Fibroblast of lung (primary cell): ENCODE data around the gene PEPD. TPM values are rescaled to one million over a fixed set of nuclear protein-coding genes. Genes with fewer than 3 reads are reported as not detected.
A peak's percentile ranks its signal among the peaks of the same experiment; 100 is the strongest.

Experiments used
- DNase-seq, 2 donors: peaks; one replicate each; pipeline versions ENCODE4 v3.0.0 to v3.0.0-alpha.2; 2010; ENCODE audit warnings: low read depth in 2 of 2
- H2AFZ ChIP-seq: 2 replicates; pipeline ENCODE4 v1.5.1; 2012; ENCODE audit warnings: low read length, control low read depth, inconsistent platforms
- H3K27ac ChIP-seq: 2 replicates; pipeline ENCODE4 v1.5.1; 2011; ENCODE audit warnings: low read length, control low read depth; ENCODE audit not compliant: insufficient read depth
- H3K27me3 ChIP-seq: 2 replicates; pipeline ENCODE4 v1.5.1; 2011; ENCODE audit warnings: mild to moderate bottlenecking, low read length; ENCODE audit not compliant: control insufficient read depth, insufficient read depth
- H3K36me3 ChIP-seq: 2 replicates; pipeline ENCODE4 v1.5.1; 2011; ENCODE audit warnings: low read length; ENCODE audit not compliant: control insufficient read depth, insufficient read depth
- H3K4me1 ChIP-seq: 2 replicates; pipeline ENCODE4 v1.5.1; 2011; ENCODE audit warnings: low read length; ENCODE audit not compliant: control insufficient read depth, insufficient read depth; ENCODE audit errors: extremely low read depth
- H3K4me2 ChIP-seq: 2 replicates; pipeline ENCODE4 v1.5.1; 2011; ENCODE audit warnings: low read length, control low read depth; ENCODE audit not compliant: insufficient read depth; ENCODE audit errors: extremely low read depth
- H3K4me3 ChIP-seq, 4 experiments: fragments of 200-600 bp in 1 of 4; sonication (generic) in 1 of 4; replicated peaks in 1 of 4; 2 replicates each; pipeline ENCODE4 v1.5.1; 2011 to 2016; ENCODE audit warnings: low read length in 4 of 4, low read depth in 3 of 4, mild to moderate bottlenecking in 3 of 4, control low read depth in 2 of 4, inconsistent platforms in 1 of 4, mixed read lengths in 1 of 4; ENCODE audit not compliant: insufficient read depth in 1 of 4; ENCODE audit errors: control extremely low read depth in 1 of 4
- H3K79me2 ChIP-seq: 2 replicates; pipeline ENCODE4 v1.5.1; 2012; ENCODE audit warnings: mild to moderate bottlenecking, low read length, inconsistent platforms; ENCODE audit not compliant: control insufficient read depth, insufficient read depth
- H3K9ac ChIP-seq: 2 replicates; pipeline ENCODE4 v1.5.1; 2011; ENCODE audit warnings: mild to moderate bottlenecking, low read length, control low read depth; ENCODE audit not compliant: insufficient read depth
- H3K9me3 ChIP-seq: 2 replicates; pipeline ENCODE4 v1.5.1; 2012; ENCODE audit warnings: low read depth, low read length; ENCODE audit not compliant: control insufficient read depth, insufficient read depth
- H4K20me1 ChIP-seq: 2 replicates; pipeline ENCODE4 v1.5.1; 2011; ENCODE audit warnings: low read length; ENCODE audit not compliant: control insufficient read depth, insufficient read depth; ENCODE audit errors: extremely low read depth
- EZH2 ChIP-seq: IDR thresholded peaks from 2 replicates; pipeline ENCODE4 v1.5.1; 2012; ENCODE audit warnings: low read length, control low read depth, mild to moderate bottlenecking; ENCODE audit errors: missing control alignments
- polyA plus RNA-seq, 2 donors: library from polyadenylated mRNA; depleted of rRNA in 1 of 2; stranded (reverse) in 1 of 2; unstranded in 1 of 2; fragments of >200 nt; gene quantifications; 2 replicates each; pipeline ENCODE4 v1.2.1, GENCODE V29; 2011 to 2012; ENCODE audit warnings: missing spikeins in 1 of 2
- total RNA-seq: library from RNA; depleted of rRNA; stranded (reverse); fragments of >200 nt; gene quantifications from 2 replicates; pipeline ENCODE4 v1.2.1, GENCODE V29; 2014
- TF ChIP-seq, protein P1 (sequence below), 2 donors: IDR thresholded peaks in 1 of 2; conservative IDR thresholded peaks in 1 of 2; 1 replicate in 1 of 2; 2 replicates in 1 of 2; pipeline ENCODE4 v1.5.1; 2011 to 2012; ENCODE audit warnings: low read length in 2 of 2, control low read depth in 1 of 2, inconsistent platforms in 1 of 2, low read depth in 1 of 2, mild to moderate bottlenecking in 1 of 2

The PEPD gene
- total and polyA plus RNA-seq, 2 donors (not counting 1 experiment from before 2014, with no cell fraction given), result 59.8 to 81.9 TPM

DNA sequence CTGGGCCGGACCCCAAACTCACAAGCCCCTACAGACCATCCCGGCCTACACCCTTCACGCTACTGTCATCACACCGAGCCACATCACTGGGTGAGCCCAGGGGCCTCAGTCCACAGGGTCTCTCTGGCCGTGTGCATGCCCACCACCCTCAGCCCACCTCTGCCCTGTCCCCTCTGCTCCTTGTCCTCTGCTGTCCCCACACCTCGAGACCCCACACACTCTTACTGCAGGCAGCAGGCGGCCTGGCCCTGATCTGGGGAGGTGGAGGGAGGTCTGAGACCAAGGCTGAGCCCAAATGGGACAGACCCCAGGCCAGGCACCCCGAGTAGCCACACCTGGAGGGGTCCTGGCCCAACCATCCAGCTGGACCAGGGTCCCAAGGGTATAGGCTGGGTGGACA is 35.2 kb downstream of the PEPD start:
- H3K4me3 ChIP-seq, result no peak overlapping the region
- no peak for DNase-seq
- TF ChIP-seq EZH2, result no peak
- TF ChIP-seq, protein P1, sequence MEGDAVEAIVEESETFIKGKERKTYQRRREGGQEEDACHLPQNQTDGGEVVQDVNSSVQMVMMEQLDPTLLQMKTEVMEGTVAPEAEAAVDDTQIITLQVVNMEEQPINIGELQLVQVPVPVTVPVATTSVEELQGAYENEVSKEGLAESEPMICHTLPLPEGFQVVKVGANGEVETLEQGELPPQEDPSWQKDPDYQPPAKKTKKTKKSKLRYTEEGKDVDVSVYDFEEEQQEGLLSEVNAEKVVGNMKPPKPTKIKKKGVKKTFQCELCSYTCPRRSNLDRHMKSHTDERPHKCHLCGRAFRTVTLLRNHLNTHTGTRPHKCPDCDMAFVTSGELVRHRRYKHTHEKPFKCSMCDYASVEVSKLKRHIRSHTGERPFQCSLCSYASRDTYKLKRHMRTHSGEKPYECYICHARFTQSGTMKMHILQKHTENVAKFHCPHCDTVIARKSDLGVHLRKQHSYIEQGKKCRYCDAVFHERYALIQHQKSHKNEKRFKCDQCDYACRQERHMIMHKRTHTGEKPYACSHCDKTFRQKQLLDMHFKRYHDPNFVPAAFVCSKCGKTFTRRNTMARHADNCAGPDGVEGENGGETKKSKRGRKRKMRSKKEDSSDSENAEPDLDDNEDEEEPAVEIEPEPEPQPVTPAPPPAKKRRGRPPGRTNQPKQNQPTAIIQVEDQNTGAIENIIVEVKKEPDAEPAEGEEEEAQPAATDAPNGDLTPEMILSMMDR (conservative IDR thresholded peaks at IDR 0.05 in 1 of 2, IDR thresholded peaks at IDR 0.05 in 1 of 2; ENCODE audit: low read depth in 1 of 2, low read length in 2 of 2), result no peak

DNA sequence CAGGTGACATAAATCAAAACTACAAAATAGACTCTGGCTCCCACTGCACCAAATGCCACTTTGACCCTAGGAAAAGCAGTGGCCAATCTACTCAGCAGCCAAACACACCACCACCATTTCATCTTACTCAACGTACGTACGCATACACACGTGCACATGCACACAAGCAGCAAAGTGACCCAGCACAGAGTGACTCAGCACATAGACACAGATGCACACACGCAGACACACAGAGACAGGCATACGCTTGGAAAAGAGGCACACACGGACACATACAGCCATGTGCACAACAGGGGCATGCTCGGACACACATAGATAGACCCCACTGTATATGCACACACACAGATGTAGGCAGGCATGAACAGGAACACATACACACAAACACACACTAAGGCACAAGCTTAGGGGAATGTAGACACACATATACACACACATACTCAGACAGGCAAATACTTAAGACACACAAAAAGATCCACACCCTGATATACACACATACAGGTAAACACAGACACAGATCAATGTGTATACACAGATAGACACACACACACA is 37.3 kb downstream of the PEPD start:
- no peaks in the 10 kb centered on the region for H3K4me1 ChIP-seq
- H3K27me3 ChIP-seq, result no peaks in the 10 kb centered on the region
- H2AFZ ChIP-seq, result no peak overlapping the region
- no peak overlapping the region for H3K4me3 ChIP-seq
- H4K20me1 ChIP-seq, result no peaks in the 10 kb centered on the region
- no peak for DNase-seq
- H3K79me2 ChIP-seq, result no peaks in the 10 kb centered on the region
- TF ChIP-seq EZH2, result no peak
- TF ChIP-seq, protein P1 (conservative IDR thresholded peaks at IDR 0.05 in 1 of 2, IDR thresholded peaks at IDR 0.05 in 1 of 2; ENCODE audit: low read depth in 1 of 2, low read length in 2 of 2), result no peak
- no peaks in the 10 kb centered on the region for H3K9me3 ChIP-seq
- no peak overlapping the region for H3K27ac ChIP-seq
- H3K36me3 ChIP-seq, result no peaks in the 10 kb centered on the region
- no peak overlapping the region for H3K9ac ChIP-seq
- H3K4me2 ChIP-seq, result no peak overlapping the region

More for the DNA sequence above, 35.2 kb downstream of the PEPD start:
- Histone ChIP-seq H3K27me3 (no peaks in the 10 kb centered on the region), H3K4me2 (no peak overlapping the region), H3K9ac (no peak overlapping the region), H3K4me1 (no peaks in the 10 kb centered on the region), H3K79me2 (no peaks in the 10 kb centered on the region), H3K36me3 (no peaks in the 10 kb centered on the region), H3K27ac (no peak overlapping the region), H2AFZ (no peak overlapping the region), H3K9me3 (no peaks in the 10 kb centered on the region), H4K20me1 (no peaks in the 10 kb centered on the region)

DNA sequence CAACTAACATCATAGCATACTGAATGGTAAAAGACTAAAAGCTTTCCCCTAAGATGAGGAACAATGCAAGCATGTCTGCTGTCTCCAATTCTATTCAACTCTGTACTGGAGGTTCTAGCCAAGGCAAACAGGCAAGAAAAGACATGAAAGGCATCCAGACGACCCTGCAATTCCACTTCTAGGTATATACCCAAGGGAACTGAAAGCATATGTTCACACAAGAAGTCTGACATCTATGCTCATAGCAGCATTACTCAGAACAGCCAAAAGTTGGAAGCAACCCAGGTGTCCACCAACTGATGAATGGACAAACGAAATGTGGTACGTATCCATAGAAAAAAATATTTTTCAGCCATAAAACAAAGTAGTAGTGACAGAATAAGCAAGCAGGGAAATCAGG is 39.1 kb downstream of the PEPD start:
- Histone ChIP-seq H3K79me2 (no peaks in the 10 kb centered on the region), H3K9ac (no peak overlapping the region), H3K4me3 (no peak overlapping the region), H3K4me2 (no peak overlapping the region), H3K27ac (no peak overlapping the region), H3K36me3 (no peaks in the 10 kb centered on the region), H3K27me3 (no peaks in the 10 kb centered on the region), H3K4me1 (no peaks in the 10 kb centered on the region), H3K9me3 (no peaks in the 10 kb centered on the region), H4K20me1 (no peaks in the 10 kb centered on the region), H2AFZ (no peak overlapping the region)
- TF ChIP-seq EZH2, result no peak
- TF ChIP-seq, protein P1 (conservative IDR thresholded peaks at IDR 0.05 in 1 of 2, IDR thresholded peaks at IDR 0.05 in 1 of 2; ENCODE audit: low read depth in 1 of 2, low read length in 2 of 2), result no peak
- peak in 1 of 2 donors; percentile 65 for DNase-seq
